SK-N-SH (cell line): ENCODE results near the gene LEMD1. TPM values are rescaled to one million over a fixed set of nuclear protein-coding genes. Genes with fewer than 3 reads are reported as not detected.

Source experiments
- CTCF ChIA-PET: fragments of 300-600, 350-600 bp; formaldehyde crosslinking; extraction: SDS; loops from one replicate; lab custom pipeline; 2021; lab: Yijun Ruan, JAX
- POLR2A ChIA-PET: fragments of 350-600 bp; sonication (Branson Sonifier 250); formaldehyde crosslinking; extraction: SDS; loops from one replicate; lab custom pipeline; 2020; ENCODE audit warnings: antibody characterized with exemption, inconsistent platforms; lab: Yijun Ruan, JAX
- DNase-seq: peaks from one replicate; pipeline ENCODE4 v3.0.0; 2012
- H2AFZ ChIP-seq: fragments of 200-600 bp; sonication (generic); 2 replicates; pipeline ENCODE4 v1.8.1; 2016; ENCODE audit warnings: antibody characterized with exemption, mild to moderate bottlenecking, low read depth
- H3F3A ChIP-seq: fragments of 200-600 bp; sonication (generic); replicated peaks from 2 replicates; pipeline ENCODE3; 2016; ENCODE audit warnings: antibody characterized with exemption, mild to moderate bottlenecking; ENCODE audit not compliant: insufficient read depth
- H3K27ac ChIP-seq, 2 experiments: fragments of 200-500 bp in 1 of 2; fragments of 200-600 bp in 1 of 2; sonication (Bioruptor generic) in 1 of 2; sonication (generic), shearing (Covaris generic) in 1 of 2; 2 replicates each; pipeline versions ENCODE4 v1.5.1 to v1.6.1; 2014 to 2016; ENCODE audit warnings: low read depth in 2 of 2, inconsistent platforms in 1 of 2, low read length in 1 of 2, mild to moderate bottlenecking in 1 of 2, mixed read lengths in 1 of 2
- H3K27me3 ChIP-seq: fragments of 200-600 bp; sonication (generic), shearing (Covaris generic); 2 replicates; pipeline ENCODE4 v1.6.1; 2016; ENCODE audit warnings: mixed run types; ENCODE audit not compliant: insufficient read depth
- H3K36me3 ChIP-seq, 2 experiments: fragments of 200-500 bp in 1 of 2; fragments of 200-600 bp in 1 of 2; sonication (Bioruptor generic) in 1 of 2; sonication (generic) in 1 of 2; replicated peaks in 1 of 2; 2 replicates each; pipeline versions ENCODE3 to v1.5.1; 2014 to 2016; ENCODE audit warnings: low read length in 1 of 2, mild to moderate bottlenecking in 1 of 2; ENCODE audit not compliant: insufficient read depth in 2 of 2, control insufficient read depth in 1 of 2
- H3K4me1 ChIP-seq, 2 experiments: fragments of 200-500 bp in 1 of 2; fragments of 200-600 bp in 1 of 2; sonication (Bioruptor generic) in 1 of 2; sonication (generic), shearing (Covaris generic) in 1 of 2; 2 replicates each; pipeline versions ENCODE4 v1.5.1 to v1.6.1; 2014 to 2016; ENCODE audit warnings: low read depth in 1 of 2, low read length in 1 of 2, mixed run types in 1 of 2; ENCODE audit not compliant: insufficient read depth in 2 of 2, control insufficient read depth in 1 of 2
- H3K4me2 ChIP-seq: fragments of 200-600 bp; sonication (generic), shearing (Covaris generic); 2 replicates; pipeline ENCODE4 v1.6.1; 2017; ENCODE audit warnings: mixed run types
- H3K4me3 ChIP-seq, 2 experiments: fragments of 200-500 bp in 1 of 2; fragments of 200-600 bp in 1 of 2; sonication (Bioruptor generic) in 1 of 2; sonication (generic), shearing (Covaris generic) in 1 of 2; 2 replicates each; pipeline versions ENCODE4 v1.5.1 to v1.8.1; 2014 to 2016; ENCODE audit warnings: low read depth in 2 of 2, inconsistent platforms in 1 of 2, low read length in 1 of 2, mild to moderate bottlenecking in 1 of 2, mixed read lengths in 1 of 2, moderate library complexity in 1 of 2
- H3K79me2 ChIP-seq: fragments of 200-600 bp; sonication (generic); 2 replicates; pipeline ENCODE4 v1.8.1; 2017; ENCODE audit warnings: mild to moderate bottlenecking; ENCODE audit not compliant: insufficient read depth
- H3K9ac ChIP-seq: fragments of 200-600 bp; sonication (generic); 2 replicates; pipeline ENCODE4 v1.6.1; 2017; ENCODE audit warnings: mixed run types
- H3K9me2 ChIP-seq: fragments of 200-600 bp; sonication (generic); 2 replicates; pipeline ENCODE4 v1.6.1; 2017; ENCODE audit warnings: mixed run types
- H3K9me3 ChIP-seq: fragments of 200-600 bp; sonication (generic); 2 replicates; pipeline ENCODE4 v1.6.1; 2017; ENCODE audit warnings: mixed run types, mild to moderate bottlenecking, moderate library complexity
- H4K20me1 ChIP-seq: fragments of 200-600 bp; sonication (generic); 2 replicates; pipeline ENCODE4 v1.6.1; 2017; ENCODE audit warnings: mild to moderate bottlenecking, mixed run types; ENCODE audit not compliant: insufficient read depth
- CTCF ChIP-seq: fragments of 200-600 bp; sonication (generic); IDR thresholded peaks from 2 replicates; pipeline ENCODE4 v1.6.1; 2017; ENCODE audit warnings: antibody characterized with exemption, mild to moderate bottlenecking, moderate library complexity
- EP300 ChIP-seq, 2 experiments: IDR thresholded peaks; 2 replicates each; pipeline versions ENCODE4 v1.4.0 to v1.6.1; 2012; ENCODE audit warnings: borderline replicate concordance in 1 of 2, low read depth in 1 of 2, low read length in 1 of 2
- EZH2phosphoT487 ChIP-seq: fragments of 200-600 bp; sonication (generic); IDR thresholded peaks from 2 replicates; pipeline ENCODE4 v1.6.1; 2017; ENCODE audit warnings: low read depth, mixed run types, mild to moderate bottlenecking, antibody characterized with exemption, moderate library complexity, borderline replicate concordance
- FOSL2 ChIP-seq: IDR thresholded peaks from 2 replicates; pipeline ENCODE4 v1.4.0; 2012; ENCODE audit warnings: low read depth, mild to moderate bottlenecking, moderate library complexity, borderline replicate concordance
- FOXJ3 ChIP-seq: sonication (generic); formaldehyde crosslinking; IDR thresholded peaks from 2 replicates; pipeline ENCODE4 v1.5.1; 2020; ENCODE audit warnings: mild to moderate bottlenecking, missing genetic modification reagents
- FOXM1 ChIP-seq: IDR thresholded peaks from 2 replicates; pipeline ENCODE4 v1.4.0; 2012; ENCODE audit warnings: low read depth, mild to moderate bottlenecking
- GABPA ChIP-seq: IDR thresholded peaks from 2 replicates; pipeline ENCODE4 v1.4.0; 2012; ENCODE audit warnings: low read depth, mild to moderate bottlenecking
- GATA2 ChIP-seq: sonication (generic); formaldehyde crosslinking; IDR thresholded peaks from 2 replicates; pipeline ENCODE4 v1.5.0; 2020; ENCODE audit warnings: mild to moderate bottlenecking, missing genetic modification reagents
- IRF3 ChIP-seq: fragments of 150-350 bp; IDR thresholded peaks from 2 replicates; pipeline ENCODE4 v1.6.1; 2016; ENCODE audit warnings: mild to moderate bottlenecking, low read depth, low read length
- MXI1 ChIP-seq: IDR thresholded peaks from 2 replicates; pipeline ENCODE4 v1.6.1; 2012; ENCODE audit warnings: mild to moderate bottlenecking, low read depth, low read length, improper control_type of control experiment
- NFIC ChIP-seq: IDR thresholded peaks from 2 replicates; pipeline ENCODE4 v1.4.0; 2012; ENCODE audit warnings: borderline replicate concordance
- PBX3 ChIP-seq: IDR thresholded peaks from 2 replicates; pipeline ENCODE4; 2012
- RAD21 ChIP-seq: IDR thresholded peaks from 2 replicates; pipeline ENCODE4 v1.6.1; 2012; ENCODE audit warnings: mild to moderate bottlenecking, low read length
- REST ChIP-seq: IDR thresholded peaks from 2 replicates; pipeline ENCODE4 v1.6.1; 2012; ENCODE audit warnings: mild to moderate bottlenecking, low read depth, low read length, moderate library complexity
- RFX5 ChIP-seq: IDR thresholded peaks from 2 replicates; pipeline ENCODE4 v1.6.1; 2012; ENCODE audit warnings: mild to moderate bottlenecking, improper control_type of control experiment, low read length
- RXRA ChIP-seq: IDR thresholded peaks from 2 replicates; pipeline ENCODE4 v1.4.0; 2012; ENCODE audit warnings: low read depth, mild to moderate bottlenecking, borderline replicate concordance
- SMC3 ChIP-seq: IDR thresholded peaks from 2 replicates; pipeline ENCODE4 v1.6.1; 2012; ENCODE audit warnings: low read depth, low read length, improper control_type of control experiment
- TAF1 ChIP-seq: IDR thresholded peaks from 2 replicates; pipeline ENCODE4 v1.6.1; 2012; ENCODE audit warnings: low read depth, mild to moderate bottlenecking, low read length, moderate library complexity, borderline replicate concordance
- USF2 ChIP-seq: fragments of 150-350 bp; IDR thresholded peaks from 2 replicates; pipeline ENCODE4 v1.6.1; 2017; ENCODE audit warnings: antibody characterized with exemption, low read length, low read depth, borderline replicate concordance
- WGBS: methylation state at CpG from one replicate; pipeline ENCODE4 v1.1.6; 2017; ENCODE audit warnings: low lambda C conversion rate; 5-methylcytosine and 5-hydroxymethylcytosine counted together
- polyA plus RNA-seq, 3 experiments: library from polyadenylated mRNA; depleted of rRNA; stranded (reverse); fragments of >200 nt; gene quantifications; 2 replicates each; pipeline ENCODE4 v1.2.3, GENCODE V29; 2012

Gene LEMD1
- polyA plus RNA-seq, 1 of the 3 experiments (the other 2 are of a cell fraction): not detected

GRCh38 chr1:205446828-205447227 lies 25.0 kb upstream of the LEMD1 start:
- Histone ChIP-seq H2AFZ (no peak overlapping the region), H3K79me2 (no peaks in the 10 kb centered on the region), H3K27ac (no peak overlapping the region), H3F3A (no peaks in the 10 kb centered on the region), H3K9ac (no peak overlapping the region), H3K9me2 (no peaks in the 10 kb centered on the region), H3K4me3 (no peak overlapping the region), H3K9me3 (no peaks in the 10 kb centered on the region), H3K4me2 (no peak overlapping the region), H3K27me3 (peaks cover 28% of the 10 kb centered on the region; the same call in 1 of the 2 replicates), H3K36me3 (no peaks in the 10 kb centered on the region), H3K4me1 (peaks cover 0 to 6% of the 10 kb centered on the region in 2 experiments; a peak in 2 of 4 replicates), H4K20me1 (no peaks in the 10 kb centered on the region)
- WGBS: 61% methylated on average over 9 of the region's 9 CpGs
- POLR2A ChIA-PET: no interaction called here
- TF ChIP-seq MXI1 (no peak), EP300 (IDR thresholded peaks at IDR 0.05; ENCODE audit: borderline replicate concordance in 1 of 2, low read depth in 1 of 2, low read length in 1 of 2) (no peak), TAF1 (no peak), IRF3 (no peak), SMC3 (no peak), FOXM1 (no peak), PBX3 (no peak), NFIC (no peak), CTCF (no peak), FOXJ3 (CRISPR knock-in tag) (no peak)
- no peak for DNase-seq
- CTCF ChIA-PET: interaction anchor here (1.1 to 4.3 kb wide), 3 partner anchors 11 to 41 kb away, joined by 3 to 18 read pairs (median 16); no protein-coding TSS in a partner anchor

GRCh38 chr1:205445646-205445935 lies 23.7 kb upstream of the LEMD1 start:
- peaks cover 0 to 6% of the 10 kb centered on the region in 2 experiments; a peak in 2 of 4 replicates for H3K4me1 ChIP-seq
- H3K79me2 ChIP-seq: no peaks in the 10 kb centered on the region
- H3K4me3 ChIP-seq: no peak overlapping the region
- H3K9me2 ChIP-seq: no peaks in the 10 kb centered on the region
- no peaks in the 10 kb centered on the region for H3K9me3 ChIP-seq
- no peak overlapping the region for H2AFZ ChIP-seq
- DNase-seq: no peak
- H3K36me3 ChIP-seq: no peaks in the 10 kb centered on the region
- POLR2A ChIA-PET: no interaction called here
- H3K4me2 ChIP-seq: no peak overlapping the region
- WGBS: 76% methylated on average over 5 of the region's 5 CpGs
- no peak overlapping the region for H3K9ac ChIP-seq
- no peak overlapping the region for H3K27ac ChIP-seq
- peaks cover 17% of the 10 kb centered on the region; the same call in 1 of the 2 replicates for H3K27me3 ChIP-seq
- CTCF ChIA-PET: interaction anchor here (0.6 to 1.4 kb wide), 3 partner anchors 27 to 79 kb away, joined by 3 to 7 read pairs (median 4); no protein-coding TSS in a partner anchor
- no peaks in the 10 kb centered on the region for H4K20me1 ChIP-seq
- H3F3A ChIP-seq: no peaks in the 10 kb centered on the region
- TF ChIP-seq GABPA: no peak
- TF ChIP-seq RAD21: no peak
- no peak for TF ChIP-seq USF2
- TF ChIP-seq GATA2 (CRISPR knock-in tag): no peak
- TF ChIP-seq RFX5: no peak
- TF ChIP-seq RXRA: no peak
- no peak for TF ChIP-seq FOSL2
- TF ChIP-seq REST: no peak
- no peak for TF ChIP-seq EZH2phosphoT487
- no peak for TF ChIP-seq NFIC
- TF ChIP-seq TAF1: no peak
